HG03196 (cell line): ENCODE measurements around the gene ATP9A.
"Not testable (repeated sequence)": the region's sequence is repeated elsewhere in the genome, so short reads cannot be mapped to it uniquely, and the experiment has no call there.

Experiments used
- ATAC-seq: cut with Tn5 transposase; IDR thresholded peaks from one replicate; pipeline ENCODE4 v1.9.1; 2021; ENCODE audit not compliant: unreplicated experiment

The ATP9A gene

DNA sequence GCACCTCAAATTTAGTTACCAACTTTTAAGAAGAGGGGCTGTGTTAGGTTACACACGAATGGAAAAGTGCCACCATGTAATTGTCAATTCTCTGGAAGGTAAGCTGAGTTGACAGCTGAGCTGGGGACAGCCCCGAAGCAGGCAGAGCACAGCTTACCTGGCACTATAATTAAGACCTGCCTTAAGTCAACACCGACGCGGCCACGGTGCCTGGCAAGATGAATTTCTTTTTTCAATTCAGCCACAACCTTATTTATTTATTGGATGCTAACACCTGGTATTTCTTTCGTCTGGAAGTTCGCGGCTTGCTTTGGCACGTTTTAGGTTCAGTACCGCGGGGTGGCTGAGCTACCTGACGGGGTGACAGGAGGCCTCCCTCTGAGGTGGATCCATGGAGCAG lies 185.1 kb downstream of the ATP9A start:
- ATAC-seq: no peak

DNA sequence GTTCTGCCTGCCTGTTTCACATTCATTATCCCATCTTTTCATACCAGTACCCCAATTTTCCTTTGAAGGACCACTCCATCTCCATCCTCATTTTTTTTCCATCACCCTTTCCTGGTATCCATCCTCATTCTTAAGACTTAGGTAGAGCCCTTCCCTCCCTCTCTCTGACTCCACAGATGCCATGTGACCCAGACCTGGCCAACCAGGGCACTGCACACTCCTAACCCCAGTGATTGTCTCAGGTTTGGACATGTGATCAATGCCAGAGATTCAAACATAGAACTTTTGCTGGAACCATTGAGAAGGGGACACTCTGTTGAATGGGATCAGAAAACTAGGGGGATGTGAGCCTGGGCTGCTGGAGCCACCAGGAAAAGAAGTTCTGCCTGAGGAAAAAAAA lies 186.6 kb downstream of the ATP9A start:
- ATAC-seq: no peak

DNA sequence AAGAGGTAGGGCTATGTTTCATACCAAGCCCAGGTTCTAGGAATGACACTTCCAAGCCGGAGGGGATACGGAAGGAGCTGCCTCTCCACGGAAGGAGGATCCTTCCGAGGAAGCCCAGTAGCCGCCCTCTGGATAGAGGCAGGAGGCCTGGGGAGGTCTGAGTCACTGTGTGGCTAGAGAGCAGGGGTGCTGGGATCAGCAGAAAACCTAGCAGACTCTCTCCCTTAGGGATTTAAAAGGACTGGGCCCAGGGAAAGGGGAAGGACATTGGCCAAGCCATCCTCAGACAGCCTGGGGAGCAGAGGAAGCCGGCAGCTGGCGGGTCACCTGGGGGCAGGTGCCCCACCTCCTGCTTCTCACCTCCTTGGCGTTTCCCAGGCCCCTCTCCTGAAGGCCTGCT lies 189.1 kb downstream of the ATP9A start:
- no peak for ATAC-seq

DNA sequence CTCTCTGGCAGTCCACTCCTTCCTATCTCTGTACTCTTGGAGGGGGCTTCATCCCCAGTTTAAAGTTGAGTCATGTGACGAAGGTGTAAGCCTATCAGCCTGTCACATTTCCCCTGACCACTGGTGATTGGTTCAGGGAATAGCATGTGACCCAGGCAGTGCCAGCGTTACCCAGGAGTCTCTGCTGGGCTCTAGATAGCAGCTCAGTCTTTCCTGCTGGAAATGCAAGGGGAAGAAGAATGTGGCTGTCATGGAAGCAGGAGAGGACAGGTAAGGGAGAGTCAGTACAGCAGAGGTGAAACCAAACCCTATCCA lies 190.1 kb downstream of the ATP9A start:
- ATAC-seq: no peak

DNA sequence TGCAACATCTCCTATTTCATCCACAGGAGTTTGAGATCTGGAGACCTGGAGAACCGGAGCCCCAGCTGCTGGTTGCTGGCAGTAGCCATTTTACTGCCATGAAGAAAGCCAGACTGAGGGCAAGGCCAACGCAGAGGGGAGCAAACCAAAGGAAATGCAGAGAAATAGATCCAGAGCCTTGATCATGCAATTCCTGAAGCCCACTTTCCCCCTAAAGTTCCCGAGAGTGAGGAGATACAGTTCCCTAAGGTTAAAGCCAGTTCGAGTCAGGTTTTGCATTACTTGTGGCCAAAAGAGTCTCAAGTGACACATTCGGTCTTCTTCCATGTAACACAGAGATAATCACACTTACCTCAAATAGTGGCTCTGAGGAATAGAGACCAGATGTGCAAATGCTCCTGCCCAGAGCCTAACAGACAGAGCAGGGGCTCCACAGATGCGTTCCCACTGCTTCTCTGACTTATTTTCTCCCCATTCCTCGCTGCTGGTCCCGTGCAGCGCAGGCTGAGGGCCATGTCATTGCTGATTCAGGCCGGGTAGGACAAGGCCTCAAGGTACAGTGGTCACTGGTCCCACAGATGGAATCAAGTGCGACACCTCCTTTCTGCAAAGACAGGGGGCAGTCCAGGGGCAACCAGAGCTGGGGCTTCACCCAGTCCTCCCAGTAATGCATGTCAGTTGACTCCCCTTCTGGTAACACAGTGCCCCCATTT lies 190.6 kb downstream of the ATP9A start:
- ATAC-seq: no peak

DNA sequence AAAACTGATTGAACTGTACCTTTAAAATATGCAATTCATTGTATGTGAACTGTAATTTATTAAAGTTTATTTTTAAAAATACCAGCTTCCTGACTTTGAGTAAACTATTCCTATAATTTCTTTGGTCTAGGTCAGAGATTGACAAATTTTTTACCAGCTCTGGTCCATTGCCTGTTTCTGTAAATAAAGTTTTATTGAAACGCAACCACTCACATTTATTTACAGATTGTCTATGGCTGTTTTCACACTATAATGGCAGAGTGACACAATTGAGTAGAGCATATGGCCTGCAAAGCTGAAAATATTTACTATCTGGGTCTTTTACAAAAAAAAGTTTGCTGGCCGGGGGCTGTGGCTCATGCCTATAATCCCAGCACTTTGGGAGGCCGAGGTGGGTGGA lies 192.7 kb downstream of the ATP9A start:
- no peak for ATAC-seq

DNA sequence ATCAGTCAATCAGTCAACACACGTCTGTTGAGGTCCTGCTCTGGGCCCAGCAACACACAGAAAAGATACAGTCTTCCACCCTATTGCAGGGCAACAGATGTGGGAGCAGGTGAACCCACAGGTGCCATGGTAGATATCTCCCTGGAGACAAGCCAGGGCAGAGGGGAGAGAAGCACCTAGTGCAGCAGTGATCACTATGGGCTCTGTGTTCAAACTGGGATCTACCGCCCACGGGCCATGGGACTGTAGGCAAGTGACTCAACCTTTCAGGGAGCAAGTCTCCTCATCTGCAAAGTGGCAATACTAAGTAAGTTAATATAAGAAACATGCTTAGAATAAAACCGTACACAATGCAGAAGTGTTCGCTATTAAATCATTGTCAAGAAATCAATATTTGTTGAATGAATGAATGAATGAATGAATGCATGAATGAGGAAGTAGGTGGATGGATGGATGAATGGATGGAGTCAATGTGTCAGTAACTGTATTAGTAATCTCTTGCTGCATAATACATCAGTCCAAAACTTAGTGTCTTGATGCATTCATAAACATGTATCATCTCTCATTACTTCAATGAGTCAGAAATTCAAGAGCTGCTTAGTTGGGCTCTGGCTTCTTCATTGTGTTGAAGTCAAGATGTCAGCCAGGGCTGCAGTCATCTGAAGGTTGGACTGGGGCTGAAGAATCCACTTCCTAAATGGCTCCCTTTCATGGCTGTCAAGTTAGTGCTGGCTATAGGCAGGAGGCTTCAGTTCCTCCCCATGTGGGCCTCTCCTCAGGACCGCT lies 193.7 kb downstream of the ATP9A start:
- no peak for ATAC-seq

DNA sequence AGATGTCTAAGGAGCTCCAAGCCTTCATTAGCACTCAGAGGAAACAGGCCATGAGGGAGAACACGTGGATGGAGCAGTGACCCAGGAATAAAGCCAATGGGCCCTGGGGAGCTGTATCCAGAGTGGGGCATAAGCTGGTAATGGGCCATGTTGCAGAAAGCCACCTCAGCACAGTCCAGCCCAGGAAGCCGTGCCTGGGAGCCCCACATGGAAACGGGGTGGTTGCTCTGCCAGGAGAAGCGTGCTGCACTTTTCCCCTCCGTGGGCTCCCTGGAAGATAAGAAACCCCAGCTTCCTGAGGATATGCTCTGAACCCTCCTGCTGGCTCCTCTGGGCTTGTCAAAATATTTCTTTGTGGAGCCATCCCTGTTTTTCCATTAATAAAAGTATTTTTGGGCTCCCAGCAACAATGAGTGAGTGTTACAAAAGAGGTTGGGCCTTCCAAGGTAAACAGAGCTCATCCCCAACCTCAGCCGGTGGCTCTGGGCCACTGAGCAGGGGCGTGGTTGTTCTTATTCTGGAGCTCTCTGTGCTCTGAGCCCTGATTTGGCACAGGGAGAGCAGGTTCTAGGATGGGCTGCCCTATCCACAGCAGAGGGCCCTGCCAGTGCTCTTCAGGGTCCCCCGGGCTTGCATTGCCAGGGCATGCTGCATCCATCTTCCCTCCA lies 194.5 kb downstream of the ATP9A start:
- ATAC-seq: no peak

DNA sequence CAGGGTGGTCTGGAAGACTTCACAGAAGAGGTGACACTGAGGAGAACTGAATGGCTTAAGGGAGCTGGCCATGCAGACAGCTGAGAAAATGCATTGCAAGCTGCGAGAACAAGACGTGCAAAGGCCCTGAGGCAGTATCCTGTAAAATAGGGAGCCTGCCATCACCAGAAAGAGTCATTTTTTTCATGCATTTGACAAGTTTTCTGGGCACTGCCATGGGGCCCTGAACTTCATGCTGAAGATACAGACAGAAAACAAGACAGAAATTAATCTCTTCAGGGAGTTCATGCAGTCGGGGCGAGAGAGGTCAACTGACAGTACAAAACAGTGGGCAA lies 196.8 kb downstream of the ATP9A start:
- ATAC-seq: no peak

DNA sequence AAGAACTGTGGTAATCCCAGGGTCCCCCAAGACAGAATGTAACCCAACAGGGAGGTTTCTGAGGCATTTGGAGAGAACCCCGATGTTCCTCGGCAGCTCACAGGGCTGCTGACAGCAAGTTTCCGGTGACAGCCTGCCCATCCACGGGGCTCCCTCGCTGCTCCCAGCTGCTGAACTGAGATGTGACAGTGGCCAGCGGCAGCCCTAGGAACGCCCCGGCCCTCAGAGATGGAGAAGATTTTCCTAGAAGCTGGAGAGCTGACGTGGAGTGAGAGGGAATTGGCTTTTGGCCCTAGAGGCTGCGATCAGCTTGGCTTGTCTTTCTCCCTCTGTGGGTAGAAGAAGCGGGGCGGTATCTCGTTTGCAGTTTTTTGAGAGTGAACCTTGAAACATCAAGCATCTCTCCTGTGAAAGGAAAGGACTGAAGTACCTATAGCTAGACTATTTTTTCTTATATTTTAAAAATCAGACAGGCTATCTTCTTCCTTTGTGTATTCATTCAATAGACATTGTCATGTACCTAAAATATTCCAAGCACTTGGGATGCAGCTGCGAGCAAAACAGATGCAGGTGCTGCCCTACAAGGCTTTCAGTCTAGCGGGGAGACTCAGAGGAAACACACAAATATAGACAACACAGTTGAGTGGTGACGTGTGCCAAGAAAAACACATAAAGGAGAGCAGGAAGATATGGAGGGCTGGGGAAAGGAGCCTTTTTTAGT lies 197.3 kb downstream of the ATP9A start:
- no peak for ATAC-seq

DNA sequence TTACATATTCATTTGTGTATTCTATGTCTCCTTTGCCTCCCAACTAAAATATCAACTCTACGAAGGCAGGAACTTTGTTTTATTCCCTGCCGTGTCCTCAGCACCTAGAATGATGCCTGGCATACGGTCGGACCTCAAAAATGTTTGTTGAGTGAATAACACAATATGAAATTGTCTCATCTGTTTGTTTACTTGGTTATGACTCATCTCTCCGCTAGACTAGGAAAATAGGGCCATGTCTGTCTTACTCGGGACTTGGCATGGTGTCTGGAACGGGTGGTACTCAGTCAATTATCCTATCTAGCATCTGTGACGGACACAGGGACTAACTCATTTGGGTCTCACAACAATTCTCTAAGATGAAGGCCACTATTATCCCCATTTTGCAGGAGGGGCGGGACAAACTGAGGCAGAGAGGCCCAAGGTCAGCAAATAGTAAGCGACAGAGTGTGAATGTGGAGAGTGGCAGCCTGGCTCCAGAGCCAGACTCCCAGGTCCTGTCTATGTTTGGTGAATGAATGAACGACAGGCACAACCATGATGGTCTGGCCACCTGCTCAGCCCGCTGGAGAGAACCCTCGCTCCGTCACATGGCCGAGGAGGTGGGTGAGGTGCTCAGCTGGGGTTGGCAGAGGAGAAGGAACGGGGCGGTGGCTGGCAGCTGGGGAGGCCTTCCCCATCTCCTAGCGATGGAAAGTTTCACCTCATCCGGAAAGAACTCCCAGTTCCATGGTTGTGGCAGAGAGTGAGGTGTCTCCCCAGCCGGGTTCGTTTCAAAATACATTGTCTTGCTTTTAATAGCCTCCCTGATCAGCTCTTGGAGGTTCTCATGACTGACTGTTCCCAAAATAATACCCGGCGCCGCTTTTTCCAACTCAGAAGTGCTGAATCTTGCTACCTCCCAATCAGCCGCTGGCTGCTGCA lies 198.1 kb downstream of the ATP9A start:
- ATAC-seq: no peak

DNA sequence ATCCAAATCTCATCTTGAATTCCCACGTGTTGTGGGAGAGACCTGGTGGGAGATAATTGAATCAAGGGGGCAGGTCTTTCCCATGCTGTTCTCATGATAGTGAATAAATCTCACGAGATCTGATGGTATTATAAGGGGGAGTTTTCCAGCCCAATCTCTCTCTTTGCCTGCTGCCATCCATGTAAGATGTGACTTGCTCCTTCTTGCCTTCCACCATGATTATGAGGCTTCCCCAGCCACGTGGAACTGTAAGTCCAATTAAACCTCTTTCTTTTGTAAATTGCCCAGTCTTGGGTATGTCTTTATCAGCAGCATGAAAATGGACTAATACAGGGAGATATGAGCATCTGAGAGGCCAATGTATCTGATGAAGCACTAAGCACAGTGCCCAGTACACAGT lies 199.7 kb downstream of the ATP9A start:
- ATAC-seq: not testable (repeated sequence)

DNA sequence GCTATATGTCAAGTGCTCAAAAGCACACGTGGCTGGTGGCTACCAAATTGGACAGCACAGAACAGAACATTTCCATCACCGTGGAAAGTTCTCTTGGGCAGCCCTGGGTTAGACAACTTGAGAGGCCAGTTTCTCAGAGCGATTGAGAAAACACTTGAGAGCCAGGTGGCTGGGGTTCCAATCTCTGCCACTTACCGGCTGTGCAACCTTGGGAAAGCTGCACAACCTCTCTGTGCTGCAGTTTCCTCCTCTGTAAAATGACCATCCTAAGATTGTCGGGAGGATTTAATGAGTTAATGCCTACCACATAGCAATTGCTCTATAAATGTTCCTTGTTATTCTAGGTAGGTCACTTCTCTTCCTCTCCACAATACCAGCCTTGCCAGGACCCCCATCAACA lies 200.6 kb downstream of the ATP9A start:
- ATAC-seq: no peak

DNA sequence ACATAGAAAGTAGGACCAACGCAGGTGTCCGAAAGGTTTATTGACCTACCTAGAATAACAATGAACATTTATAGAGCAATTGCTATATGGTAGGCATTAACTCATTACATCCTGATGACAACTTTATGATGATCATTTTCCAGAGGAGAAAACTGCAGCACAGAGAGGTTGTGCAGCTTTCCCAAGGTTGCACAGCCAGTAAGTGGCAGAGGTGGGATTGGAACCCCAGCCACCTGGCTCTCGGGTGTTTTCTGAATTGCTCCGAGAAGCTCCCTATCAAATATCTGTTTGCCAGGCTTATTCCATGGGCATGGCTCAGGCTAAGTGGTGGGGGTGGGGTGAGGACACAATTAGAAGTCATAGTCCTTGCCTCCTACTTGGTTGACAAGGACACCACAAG lies 201.6 kb downstream of the ATP9A start:
- ATAC-seq: no peak

DNA sequence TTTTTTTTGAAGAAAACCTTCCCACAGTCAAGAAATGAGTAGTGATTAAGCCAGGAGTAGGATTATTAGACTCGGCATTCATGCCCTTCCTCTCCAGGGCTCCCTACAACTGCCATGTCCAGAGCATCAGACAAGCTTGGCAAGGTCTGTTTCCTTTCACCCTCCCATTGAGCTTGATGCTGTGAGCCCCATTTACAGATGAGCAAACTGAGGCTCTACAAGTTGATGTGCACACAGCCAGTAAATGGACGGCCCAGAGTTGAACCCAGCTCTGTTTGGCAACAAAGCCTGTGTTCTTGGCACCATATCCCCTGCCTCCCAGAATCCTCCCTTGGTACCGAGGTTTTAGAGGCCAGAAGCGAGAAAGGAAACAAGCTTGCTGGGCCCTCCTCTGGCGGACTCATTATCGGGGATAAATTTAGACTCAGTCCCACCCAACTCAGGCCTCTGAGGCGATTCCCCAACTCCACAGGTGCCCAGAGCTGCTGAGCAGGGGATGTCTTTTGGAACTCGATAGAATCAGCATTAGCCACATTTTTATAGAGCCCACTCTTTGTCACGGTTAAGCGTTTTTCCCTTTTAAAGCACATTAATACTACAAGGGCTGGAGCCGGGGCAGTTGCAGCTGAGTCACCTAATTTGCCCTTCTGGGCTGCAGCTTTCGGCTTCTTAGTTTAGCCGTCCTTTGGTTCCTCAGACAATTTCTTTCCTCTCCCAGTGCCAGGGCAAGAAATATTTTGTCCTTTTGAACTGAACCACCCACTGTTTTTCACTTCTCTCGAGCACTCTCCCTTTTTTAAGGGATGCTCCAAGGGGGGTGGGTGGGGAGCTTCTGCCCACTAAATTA lies 202.7 kb downstream of the ATP9A start:
- no peak for ATAC-seq

DNA sequence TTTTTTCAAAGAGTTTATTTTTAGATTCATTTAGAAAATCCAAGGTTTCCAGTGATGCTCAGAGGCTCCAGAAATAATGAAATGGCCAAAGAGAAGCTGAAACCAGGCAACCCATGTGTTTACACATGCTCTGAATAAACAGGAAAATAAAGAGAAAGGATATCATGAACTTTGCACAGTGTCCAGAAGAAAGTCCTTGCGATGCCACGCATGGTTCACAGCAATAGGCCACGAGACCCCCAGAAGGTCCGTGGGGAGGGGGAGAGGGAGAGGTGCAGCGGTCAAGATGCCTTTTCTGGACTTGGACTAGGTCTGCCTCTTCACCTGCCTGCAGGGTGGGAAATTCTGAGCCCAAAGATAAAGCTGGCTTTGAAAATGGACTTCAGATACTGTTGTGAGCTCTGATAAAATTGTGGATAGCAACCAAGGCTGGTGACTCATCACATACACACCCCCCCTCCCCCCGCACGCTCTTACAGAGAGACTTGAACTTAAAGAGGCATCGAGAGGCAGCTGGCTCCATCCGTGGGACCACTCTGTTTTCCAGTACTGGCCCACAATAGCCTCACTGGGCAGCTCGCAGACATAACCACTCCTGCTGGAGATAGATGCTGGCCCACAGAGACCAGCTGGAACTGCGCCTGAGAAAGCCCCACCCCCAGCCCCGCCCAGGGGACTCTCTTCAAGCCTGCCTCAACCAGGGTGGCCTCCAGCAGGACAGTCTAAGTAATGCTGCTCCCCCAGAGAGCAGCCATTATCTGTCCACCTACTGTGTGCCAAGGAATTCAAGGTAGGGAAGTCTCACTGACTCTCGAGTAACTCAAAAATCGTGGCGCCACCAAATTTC lies 204.5 kb downstream of the ATP9A start:
- ATAC-seq: no peak

DNA sequence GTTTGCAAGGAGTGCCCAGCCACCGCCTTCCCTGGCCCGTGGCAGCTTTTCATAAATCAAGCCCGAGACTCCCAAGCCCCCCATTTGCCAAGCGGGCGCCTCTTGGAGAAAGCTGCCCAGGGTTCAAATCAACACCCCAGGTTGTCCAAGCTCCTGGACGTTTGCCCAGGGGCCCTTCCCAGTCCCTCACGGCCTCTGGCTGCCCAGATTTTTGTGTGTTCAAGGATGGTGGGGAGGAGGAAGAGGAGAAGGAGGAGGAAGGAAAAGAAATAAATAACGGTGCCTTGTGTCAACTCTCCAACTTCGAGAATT lies 205.1 kb downstream of the ATP9A start:
- no peak for ATAC-seq

DNA sequence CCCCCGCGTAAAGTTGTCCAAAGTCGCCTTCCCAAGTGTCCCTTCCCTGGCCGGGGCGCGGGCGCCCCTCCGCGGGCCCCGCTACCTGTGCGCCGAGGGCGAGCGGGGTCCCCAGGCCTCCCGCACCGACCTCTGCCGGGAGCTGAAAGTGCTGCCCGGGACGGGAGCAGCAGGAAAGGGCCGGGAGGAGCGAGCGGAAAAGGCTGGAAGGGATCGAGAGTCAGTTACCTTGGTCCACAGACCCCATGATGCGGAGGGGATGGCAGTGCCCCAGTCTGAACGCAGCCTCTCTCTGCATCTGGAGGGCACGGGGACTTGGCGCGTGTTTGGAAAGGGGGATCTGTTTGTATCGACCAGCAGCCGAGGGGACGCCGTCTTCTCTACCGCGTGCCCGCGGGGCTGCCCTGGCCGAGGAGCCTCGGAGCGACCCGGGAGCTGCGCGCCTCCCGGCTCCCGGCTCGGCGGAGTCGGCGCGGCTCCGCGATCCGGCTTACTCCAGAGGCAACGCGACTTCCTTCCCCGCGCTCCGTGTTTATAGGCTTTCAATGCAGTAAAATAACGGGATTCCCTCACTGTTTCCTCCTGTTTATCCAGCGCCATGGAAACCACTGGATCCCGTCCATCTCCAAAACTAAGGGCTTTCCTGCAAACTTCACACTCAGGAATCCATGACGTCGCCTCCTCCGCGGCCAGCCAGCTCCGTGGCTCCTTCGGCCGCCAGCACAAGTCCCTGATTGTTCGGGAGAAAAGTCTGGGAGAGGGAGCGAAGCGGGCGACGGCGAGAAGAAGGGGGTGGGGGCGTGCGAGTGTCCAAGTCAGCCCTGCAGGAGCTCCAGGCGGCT lies 205.6 kb downstream of the ATP9A start:
- no peak for ATAC-seq
